Skeletal muscle satellite cell (primary cell): Measurements from ENCODE around the gene TMEM174.
A peak's percentile ranks its signal among the peaks of the same experiment; 100 is the strongest.
"Not testable (repeated sequence)": the region's sequence is repeated elsewhere in the genome, so short reads cannot be mapped to it uniquely, and the experiment has no call there.

Experiments used
- H3K27me3 ChIP-seq: 2 replicates; pipeline ENCODE4 v1.7.0; 2013; ENCODE audit warnings: low read length; ENCODE audit not compliant: control insufficient read depth, insufficient read depth
- H3K36me3 ChIP-seq: 2 replicates; pipeline ENCODE4 v1.7.0; 2013; ENCODE audit warnings: mild to moderate bottlenecking, control low read depth, low read length; ENCODE audit not compliant: insufficient read depth
- H3K4me1 ChIP-seq: 2 replicates; pipeline ENCODE4 v1.7.0; 2013; ENCODE audit warnings: low read length; ENCODE audit not compliant: control insufficient read depth, insufficient read depth
- H3K4me2 ChIP-seq: 2 replicates; pipeline ENCODE4 v1.7.0; 2013; ENCODE audit warnings: mild to moderate bottlenecking, low read length
- H3K4me3 ChIP-seq: 2 replicates; pipeline ENCODE4 v1.7.0; 2013; ENCODE audit warnings: low read length
- H3K9ac ChIP-seq: 2 replicates; pipeline ENCODE4 v1.7.0; 2013; ENCODE audit warnings: mild to moderate bottlenecking, low read depth, low read length, moderate library complexity
- H3K9me3 ChIP-seq: replicated peaks from 2 replicates; pipeline ENCODE4 v1.7.0; 2013; ENCODE audit warnings: mild to moderate bottlenecking, control low read depth, low read length

The TMEM174 gene

DNA sequence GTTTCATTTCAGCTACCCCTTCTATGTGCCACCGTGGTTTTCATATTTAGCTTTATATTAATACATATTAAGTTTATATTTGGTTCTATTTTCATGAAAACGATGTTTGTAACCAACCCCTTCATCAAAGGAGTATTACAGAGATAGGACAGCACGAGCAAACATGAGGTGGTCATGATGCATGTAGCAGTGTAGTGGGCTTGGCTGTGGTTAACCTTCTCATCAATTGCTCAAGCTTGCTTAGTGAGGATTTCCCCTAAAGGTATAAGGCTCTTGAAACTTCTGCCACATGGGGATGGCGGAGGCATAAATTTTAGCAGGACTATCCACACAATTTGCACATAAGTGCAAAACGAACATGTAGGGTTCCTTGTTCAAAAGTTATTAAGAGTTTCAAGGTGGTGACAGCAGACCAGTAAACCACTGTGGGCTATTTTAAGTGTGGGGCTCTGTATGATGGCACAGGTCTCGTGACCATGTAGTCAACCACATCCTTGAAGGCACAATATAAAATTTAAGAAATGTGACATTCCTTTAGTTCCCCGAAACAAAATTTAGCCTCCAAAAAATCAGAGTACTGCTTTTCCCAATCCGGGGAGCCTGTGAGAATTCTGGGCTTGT is 24.8 kb downstream of the TMEM174 start:
- no peaks in the 10 kb centered on the region for H3K36me3 ChIP-seq
- peaks cover 58% of the 10 kb centered on the region for H3K27me3 ChIP-seq
- H3K4me1 ChIP-seq = peaks cover 6% of the 10 kb centered on the region
- no peaks in the 10 kb centered on the region for H3K9me3 ChIP-seq
- H3K4me2 ChIP-seq = no peak overlapping the region
- H3K4me3 ChIP-seq = no peak overlapping the region
- H3K9ac ChIP-seq = no peak overlapping the region

GRCh38 chr5:73198833-73199592 is 26.0 kb downstream of the TMEM174 start:
- no peaks in the 10 kb centered on the region for H3K9me3 ChIP-seq
- no peak overlapping the region for H3K4me3 ChIP-seq
- H3K4me2 ChIP-seq = no peak overlapping the region
- H3K36me3 ChIP-seq = no peaks in the 10 kb centered on the region
- H3K4me1 ChIP-seq = peaks cover 6% of the 10 kb centered on the region
- peaks cover 54% of the 10 kb centered on the region for H3K27me3 ChIP-seq
- no peak overlapping the region for H3K9ac ChIP-seq

- Histone ChIP-seq H3K27me3 (peaks cover 51% of the 10 kb centered on the region), H3K9me3 (no peaks in the 10 kb centered on the region), H3K36me3 (no peaks in the 10 kb centered on the region), H3K4me3 (no peak overlapping the region), H3K9ac (no peak overlapping the region), H3K4me2 (no peak overlapping the region), H3K4me1 (peaks cover 6% of the 10 kb centered on the region)
Observed at GRCh38 chr5:73199671-73200070, 26.7 kb downstream of the TMEM174 start.

DNA sequence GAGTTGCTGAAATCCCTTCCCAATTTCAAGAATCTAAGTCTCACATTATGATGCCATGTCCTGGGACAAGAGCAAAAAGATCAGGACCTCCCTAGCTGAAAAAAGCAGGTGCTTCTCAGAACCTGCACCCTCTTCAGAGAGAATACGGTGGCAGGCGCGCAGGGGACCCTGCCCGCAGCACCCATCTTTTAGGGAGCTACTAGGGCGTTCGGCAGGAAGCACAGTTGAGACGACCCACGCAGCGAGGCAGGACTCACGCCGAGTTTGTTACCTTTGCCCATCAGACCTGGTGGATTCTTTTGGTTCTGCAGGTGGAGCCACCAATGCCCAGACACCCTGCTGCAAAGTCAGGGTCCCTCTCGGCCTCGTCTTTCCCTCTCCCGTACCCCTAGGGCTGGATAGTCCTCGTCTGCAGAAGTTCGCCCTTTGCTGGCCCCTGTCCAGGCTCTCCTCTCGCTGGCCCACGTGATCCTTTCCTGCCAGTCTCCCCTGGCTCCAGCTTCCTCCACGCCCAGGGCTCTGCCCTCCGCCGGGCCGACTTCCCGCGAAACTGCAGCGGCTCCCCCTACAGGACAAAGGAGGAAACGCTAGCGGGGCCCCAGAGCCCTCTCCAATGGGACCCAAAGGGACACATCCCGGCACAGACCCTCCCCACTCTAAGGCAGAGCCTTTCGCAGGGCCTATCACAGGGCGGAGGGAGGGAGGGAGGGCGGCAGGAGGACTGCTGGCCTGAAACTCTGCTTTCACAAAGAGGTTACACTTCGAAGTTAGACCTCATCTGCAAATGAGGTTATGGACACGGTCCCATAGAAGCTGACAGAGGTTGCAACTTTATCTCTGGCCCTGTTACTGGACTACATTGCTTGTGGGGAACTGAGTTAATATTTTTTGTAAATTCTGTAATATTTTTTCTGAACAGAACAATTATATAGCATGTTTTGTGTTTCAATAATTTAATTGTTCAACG is 28.8 kb downstream of the TMEM174 start:
- H3K9me3 ChIP-seq = no peaks in the 10 kb centered on the region
- peaks cover 6% of the 10 kb centered on the region for H3K4me1 ChIP-seq
- no peak overlapping the region for H3K4me3 ChIP-seq
- H3K27me3 ChIP-seq = peaks cover 45% of the 10 kb centered on the region
- H3K9ac ChIP-seq = no peak overlapping the region
- H3K4me2 ChIP-seq = peak overlapping the region; percentile 70
- no peaks in the 10 kb centered on the region for H3K36me3 ChIP-seq

DNA sequence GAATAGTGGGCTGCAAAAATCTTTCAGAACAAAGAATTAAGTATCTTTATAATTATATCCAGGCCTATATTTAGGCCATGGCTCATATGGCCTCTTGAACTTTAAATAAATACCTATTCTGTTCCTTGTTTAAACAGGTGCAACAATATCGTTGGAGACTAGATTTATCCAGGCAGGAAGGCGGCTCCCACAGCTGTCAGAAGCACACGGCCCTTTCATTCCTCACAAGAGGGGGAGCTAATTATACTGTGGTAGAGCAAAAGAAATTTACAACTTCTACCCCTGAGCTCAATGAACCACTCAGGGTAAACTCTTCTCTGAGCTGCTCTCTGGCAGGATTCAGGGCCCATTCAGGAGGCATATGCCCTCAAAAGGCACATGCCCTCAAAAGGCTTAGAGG is 31.3 kb downstream of the TMEM174 start:
- Histone ChIP-seq H3K4me2 (no peak overlapping the region), H3K27me3 (peaks cover 23% of the 10 kb centered on the region), H3K4me3 (no peak overlapping the region), H3K9me3 (no peaks in the 10 kb centered on the region), H3K36me3 (no peaks in the 10 kb centered on the region), H3K4me1 (peaks cover 6% of the 10 kb centered on the region), H3K9ac (no peak overlapping the region)

DNA sequence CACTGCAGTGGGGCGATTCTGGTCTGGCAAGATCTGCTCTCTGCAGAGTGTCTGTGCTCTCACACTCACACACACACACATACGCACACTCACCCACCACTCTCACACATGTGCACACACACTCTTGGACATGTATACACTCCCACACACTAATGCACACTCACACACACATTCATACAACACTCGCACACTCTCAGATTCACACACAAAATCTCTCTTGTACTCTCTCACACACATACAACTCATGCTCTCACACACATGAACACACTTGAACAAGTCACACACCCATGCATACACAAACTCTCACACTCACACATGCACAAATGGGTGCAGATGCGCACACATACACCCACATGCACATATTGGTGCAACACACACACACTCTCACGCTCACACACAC is 31.7 kb downstream of the TMEM174 start:
- peaks cover 21% of the 10 kb centered on the region for H3K27me3 ChIP-seq
- H3K4me1 ChIP-seq = peaks cover 6% of the 10 kb centered on the region
- no peaks in the 10 kb centered on the region for H3K36me3 ChIP-seq
- H3K9me3 ChIP-seq = no peaks in the 10 kb centered on the region
- H3K4me2 ChIP-seq = no peak overlapping the region
- no peak overlapping the region for H3K9ac ChIP-seq
- no peak overlapping the region for H3K4me3 ChIP-seq

DNA sequence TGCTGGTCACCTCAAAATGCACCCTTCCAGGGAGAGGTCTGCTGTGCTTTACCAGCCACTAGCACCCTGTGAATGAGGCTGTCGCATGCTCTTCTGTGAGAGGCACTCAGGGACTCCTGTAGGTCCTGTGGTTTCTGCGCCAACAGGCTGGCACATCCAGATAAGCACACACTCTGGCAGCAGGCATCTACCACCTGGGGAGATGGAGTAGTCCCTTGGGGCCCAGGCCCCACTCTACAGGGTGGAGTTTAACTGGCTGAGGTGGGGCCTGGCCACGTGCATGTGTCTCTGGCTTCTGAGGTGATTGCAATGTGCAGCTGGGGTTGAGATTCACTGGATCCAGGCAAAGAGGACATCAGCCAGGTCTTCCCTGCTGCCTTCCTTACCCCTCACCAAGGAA is 32.3 kb downstream of the TMEM174 start:
- Histone ChIP-seq H3K4me2 (no peak overlapping the region), H3K27me3 (peaks cover 21% of the 10 kb centered on the region)

DNA sequence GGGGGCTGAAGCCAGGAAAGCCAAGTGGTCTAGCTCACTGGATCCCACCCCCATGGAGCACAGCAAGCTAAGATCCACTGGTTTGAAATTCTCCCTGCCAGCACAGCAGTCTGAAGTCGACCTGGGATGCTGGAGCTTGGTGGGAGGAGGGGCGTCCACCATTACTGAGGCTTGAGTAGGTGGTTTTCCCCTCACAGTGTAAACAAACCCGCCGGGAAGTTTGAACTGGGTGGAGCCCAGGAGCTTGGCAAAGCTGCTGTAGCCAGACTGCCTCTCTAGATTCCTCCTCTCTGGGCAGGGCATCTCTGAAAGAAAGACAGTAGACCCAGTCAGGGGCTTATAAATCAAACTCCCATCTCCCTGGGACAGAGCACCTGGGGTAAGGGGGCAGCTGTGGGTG is 34.2 kb downstream of the TMEM174 start:
- H3K9ac ChIP-seq, H3K4me2 ChIP-seq, H3K4me1 ChIP-seq, H3K4me3 ChIP-seq, H3K36me3 ChIP-seq, H3K9me3 ChIP-seq: not testable (repeated sequence)
- H3K27me3 ChIP-seq = peaks cover 21% of the 10 kb centered on the region

More for the DNA sequence above, 32.3 kb downstream of the TMEM174 start:
- no peak overlapping the region for H3K4me3 ChIP-seq
- H3K9ac ChIP-seq = no peak overlapping the region
- H3K9me3 ChIP-seq = no peaks in the 10 kb centered on the region
- H3K36me3 ChIP-seq = no peaks in the 10 kb centered on the region
- H3K4me1 ChIP-seq = peaks cover 6% of the 10 kb centered on the region

- H3K9me3 ChIP-seq, H3K36me3 ChIP-seq, H3K4me2 ChIP-seq, H3K9ac ChIP-seq, H3K4me3 ChIP-seq, H3K4me1 ChIP-seq: not testable (repeated sequence)
- peaks cover 19% of the 10 kb centered on the region for H3K27me3 ChIP-seq
Observed at GRCh38 chr5:73209075-73209474, 36.1 kb downstream of the TMEM174 start.

DNA sequence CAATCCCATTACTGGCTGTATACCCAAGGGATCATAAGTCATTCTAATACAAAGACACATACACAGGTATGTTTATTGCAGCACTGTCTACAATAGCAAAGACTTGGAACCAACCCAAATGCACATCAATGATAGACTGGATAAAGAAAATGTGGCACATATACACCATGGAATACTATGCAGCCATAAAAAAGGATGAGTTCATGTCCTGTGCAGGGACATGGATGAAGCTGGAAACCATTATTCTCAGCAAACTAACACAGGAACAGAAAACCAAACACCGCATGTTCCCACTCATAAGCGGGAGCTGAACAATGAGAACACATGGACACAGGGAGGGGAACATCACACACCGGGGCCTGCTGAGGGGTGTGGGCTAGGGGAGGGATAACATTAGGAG is 39.7 kb downstream of the TMEM174 start:
- not testable (repeated sequence) for H3K9ac ChIP-seq, H3K36me3 ChIP-seq, H3K4me3 ChIP-seq, H3K4me2 ChIP-seq, H3K27me3 ChIP-seq, H3K9me3 ChIP-seq
- peaks cover 13% of the 10 kb centered on the region for H3K4me1 ChIP-seq

- Histone ChIP-seq H3K9me3 (no peaks in the 10 kb centered on the region), H3K27me3 (peaks cover 6% of the 10 kb centered on the region), H3K4me2 (peak overlapping the region; percentile 33), H3K4me1 (peaks cover 13% of the 10 kb centered on the region), H3K9ac (no peak overlapping the region), H3K4me3 (peak overlapping the region; percentile 22), H3K36me3 (no peaks in the 10 kb centered on the region)
Observed at GRCh38 chr5:73213566-73213998, 40.6 kb downstream of the TMEM174 start.
